ENCODE results near the gene IL23A.

Gene IL23A

GRCh38 chr12:56299853-56300643, 38.6 kb upstream of the IL23A start, which contains the start of gene CS:
CS (minus strand) TSS chr12:56300330; CDS start chr12:56300201, 129 bp downstream.
- peak; percentile 97 for DNase-seq (ENCODE audit: low spot score)
- in situ Hi-C loops (cut with MboI; ENCODE audit: low sequenced_read_pairs, unreplicated experiment): no loop called here

GRCh38 chr12:56300644-56301464, 37.8 kb upstream of the IL23A start:
- DNase-seq (ENCODE audit: low spot score): no peak
- no peak for TF ChIP-seq CTCF (IDR thresholded peaks at IDR 0.05; ENCODE audit: borderline replicate concordance, control extremely low read depth, extremely low read depth, insufficient read depth, missing control alignments)

More at GRCh38 chr12:56299853-56300643, 38.6 kb upstream of the IL23A start, which contains the start of gene CS:
- TF ChIP-seq CTCF (IDR thresholded peaks at IDR 0.05; ENCODE audit: borderline replicate concordance, control extremely low read depth, extremely low read depth, insufficient read depth, missing control alignments): no peak

GRCh38 chr12:56304276-56304675, 34.4 kb upstream of the IL23A start:
- DNase-seq (ENCODE audit: low spot score): no peak
- in situ Hi-C loops (cut with MboI; ENCODE audit: low sequenced_read_pairs, unreplicated experiment): no loop called here
- TF ChIP-seq CTCF (IDR thresholded peaks at IDR 0.05; ENCODE audit: borderline replicate concordance, control extremely low read depth, extremely low read depth, insufficient read depth, missing control alignments): no peak

More at GRCh38 chr12:56300644-56301464, 37.8 kb upstream of the IL23A start:
- in situ Hi-C loops (cut with MboI; ENCODE audit: low sequenced_read_pairs, unreplicated experiment): no loop called here

DNA sequence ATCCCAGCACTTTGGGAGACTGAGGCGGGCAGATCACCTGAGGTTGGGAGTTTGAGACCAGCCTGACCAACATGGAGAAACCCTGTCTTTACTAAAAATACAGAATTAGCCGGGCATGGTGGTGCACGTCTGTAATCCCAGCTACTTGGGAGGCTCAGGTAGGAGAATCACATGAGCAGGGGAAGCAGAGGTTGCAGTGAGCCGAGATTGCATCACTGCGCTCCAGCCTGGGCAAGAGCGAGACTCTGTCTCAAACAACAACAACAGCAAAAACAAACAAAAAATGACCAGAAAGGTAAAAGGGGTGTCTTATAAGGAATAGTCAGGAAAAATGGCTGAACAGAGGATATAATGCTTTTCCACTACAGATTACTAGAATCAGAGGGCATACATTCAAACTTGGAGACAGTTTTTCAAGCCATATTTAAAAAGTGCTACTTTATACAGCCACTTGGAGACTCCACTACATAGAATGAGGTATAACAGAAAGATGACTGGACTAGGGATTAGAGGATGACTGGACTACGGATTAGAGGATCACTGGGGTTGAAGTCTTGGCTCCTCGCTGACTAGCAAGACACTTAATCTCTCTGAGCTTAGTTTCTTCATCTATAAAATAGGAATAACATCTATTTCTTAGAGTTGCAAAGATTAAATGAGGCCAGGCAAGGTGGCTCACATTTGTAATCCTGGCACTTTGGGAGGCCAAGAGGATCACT, 33.7 kb upstream of the IL23A start:
- in situ Hi-C loops (cut with MboI; ENCODE audit: low sequenced_read_pairs, unreplicated experiment): no loop called here
- TF ChIP-seq CTCF (IDR thresholded peaks at IDR 0.05; ENCODE audit: borderline replicate concordance, control extremely low read depth, extremely low read depth, insufficient read depth, missing control alignments): no peak
- DNase-seq (ENCODE audit: low spot score): no peak

DNA sequence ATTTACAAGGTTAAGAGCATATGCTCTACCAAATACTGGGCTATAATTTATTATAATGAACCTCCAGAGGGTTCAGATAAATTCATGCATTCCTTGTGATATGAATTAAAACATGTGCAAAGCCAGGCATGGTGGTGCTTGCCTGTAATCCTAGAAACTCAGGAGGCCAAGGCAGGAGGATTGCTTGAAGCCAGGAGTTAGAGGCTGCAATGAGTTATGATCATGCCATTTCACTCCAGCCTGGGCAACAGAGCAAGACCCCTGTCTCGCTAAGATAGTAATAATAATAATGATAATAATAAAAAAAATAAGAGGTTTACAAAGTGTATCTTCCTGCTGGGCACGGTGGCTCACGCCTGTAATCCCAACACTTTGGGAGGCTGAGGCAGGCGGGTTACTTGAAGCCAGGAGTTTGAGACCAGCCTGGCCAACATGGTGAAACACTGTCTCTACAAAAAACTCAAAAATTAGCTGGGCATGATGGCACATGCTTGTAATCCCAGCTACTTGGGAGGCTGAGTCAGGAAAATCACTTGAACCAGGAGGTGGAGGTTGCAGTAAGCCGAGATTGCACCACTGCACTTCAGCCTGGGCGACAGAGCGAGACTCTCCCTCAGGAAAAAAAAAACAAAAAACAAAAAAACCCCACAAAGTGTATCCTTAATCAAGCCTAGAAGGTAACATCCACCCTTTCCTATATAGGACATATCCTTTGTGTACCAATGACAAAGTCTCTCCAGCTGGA, 31.3 kb upstream of the IL23A start:
- no peak for DNase-seq (ENCODE audit: low spot score)
- no peak for TF ChIP-seq CTCF (IDR thresholded peaks at IDR 0.05; ENCODE audit: borderline replicate concordance, control extremely low read depth, extremely low read depth, insufficient read depth, missing control alignments)
- in situ Hi-C loops (cut with MboI; ENCODE audit: low sequenced_read_pairs, unreplicated experiment): no loop called here

All from GM13976 (cell line).